ENCODE results near the gene DACT2.

- TF ChIP-seq POLR2A (IDR thresholded peaks at IDR 0.05; ENCODE audit: low read length) (no peak), GATA1 (IDR thresholded peaks at IDR 0.05; ENCODE audit: low read depth, low read length) (no peak)
Observed at GRCh38 chr6:168331058-168331457, 11.5 kb upstream of the DACT2 start.
